NB4 (cell line): Measurements from ENCODE around the gene RDH11.

Experiments used
- POLR2A ChIP-seq: IDR thresholded peaks from 2 replicates; pipeline ENCODE4 v1.6.1; 2011; ENCODE audit warnings: mild to moderate bottlenecking; ENCODE audit not compliant: insufficient read length; ENCODE audit errors: extremely low read depth
- TF ChIP-seq, protein P1 (sequence below): IDR thresholded peaks from one replicate; pipeline ENCODE4 v1.5.1; 2012; ENCODE audit warnings: low read depth, low read length

DNA sequence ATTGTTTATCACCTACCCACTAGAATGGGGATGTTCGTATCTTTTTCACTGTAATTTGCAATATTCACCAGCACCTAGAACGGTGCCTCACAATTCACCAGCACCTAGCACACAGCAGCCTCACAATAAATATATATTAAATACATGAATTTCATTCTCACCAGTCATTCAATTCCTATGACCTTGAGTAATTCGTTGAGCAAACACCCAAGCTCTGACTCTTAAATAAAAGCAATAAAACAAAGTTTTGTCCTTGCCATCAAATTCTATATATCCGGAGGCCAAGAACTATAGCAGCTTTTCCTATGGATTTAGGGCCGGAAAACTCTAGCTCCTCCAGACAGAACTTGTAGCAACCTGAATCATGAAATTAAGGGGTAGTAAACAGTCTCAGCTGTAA lies 22.1 kb downstream of the RDH11 start:
- TF ChIP-seq, protein P1, sequence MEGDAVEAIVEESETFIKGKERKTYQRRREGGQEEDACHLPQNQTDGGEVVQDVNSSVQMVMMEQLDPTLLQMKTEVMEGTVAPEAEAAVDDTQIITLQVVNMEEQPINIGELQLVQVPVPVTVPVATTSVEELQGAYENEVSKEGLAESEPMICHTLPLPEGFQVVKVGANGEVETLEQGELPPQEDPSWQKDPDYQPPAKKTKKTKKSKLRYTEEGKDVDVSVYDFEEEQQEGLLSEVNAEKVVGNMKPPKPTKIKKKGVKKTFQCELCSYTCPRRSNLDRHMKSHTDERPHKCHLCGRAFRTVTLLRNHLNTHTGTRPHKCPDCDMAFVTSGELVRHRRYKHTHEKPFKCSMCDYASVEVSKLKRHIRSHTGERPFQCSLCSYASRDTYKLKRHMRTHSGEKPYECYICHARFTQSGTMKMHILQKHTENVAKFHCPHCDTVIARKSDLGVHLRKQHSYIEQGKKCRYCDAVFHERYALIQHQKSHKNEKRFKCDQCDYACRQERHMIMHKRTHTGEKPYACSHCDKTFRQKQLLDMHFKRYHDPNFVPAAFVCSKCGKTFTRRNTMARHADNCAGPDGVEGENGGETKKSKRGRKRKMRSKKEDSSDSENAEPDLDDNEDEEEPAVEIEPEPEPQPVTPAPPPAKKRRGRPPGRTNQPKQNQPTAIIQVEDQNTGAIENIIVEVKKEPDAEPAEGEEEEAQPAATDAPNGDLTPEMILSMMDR, result no peak
- no peak for TF ChIP-seq POLR2A
